Parathyroid adenoma (tissue), 2 donors: ENCODE measurements around the gene GLOD4.
"Not testable (repeated sequence)": the region's sequence is repeated elsewhere in the genome, so short reads cannot be mapped to it uniquely, and the experiment has no call there.

Experiments
- H2AFZ ChIP-seq: fragments of 300-600 bp; sonication (generic); one replicate; pipeline ENCODE4 v1.7.0; 2017; ENCODE audit warnings: antibody characterized with exemption, mild to moderate bottlenecking
- H3K27ac ChIP-seq: fragments of 300-600 bp; sonication (generic); one replicate; pipeline ENCODE4 v1.7.0; 2017
- H3K27me3 ChIP-seq: fragments of 300-600 bp; sonication (generic); one replicate; pipeline ENCODE4 v1.7.0; 2017; ENCODE audit warnings: low read length; ENCODE audit not compliant: control insufficient read depth, insufficient read depth
- H3K36me3 ChIP-seq: fragments of 300-600 bp; sonication (generic); one replicate; pipeline ENCODE4 v1.7.0; 2017; ENCODE audit warnings: low read length; ENCODE audit not compliant: control insufficient read depth, insufficient read depth
- H3K4me1 ChIP-seq: fragments of 300-600 bp; sonication (generic); one replicate; pipeline ENCODE4 v1.7.0; 2017; ENCODE audit warnings: control low read depth
- H3K4me2 ChIP-seq: fragments of 300-600 bp; sonication (generic); one replicate; pipeline ENCODE4 v1.7.0; 2017; ENCODE audit warnings: low read length
- H3K4me3 ChIP-seq: fragments of 300-600 bp; sonication (generic); one replicate; pipeline ENCODE4 v1.7.0; 2017; ENCODE audit warnings: low read depth, low read length
- H3K79me2 ChIP-seq: fragments of 300-600 bp; sonication (generic); one replicate; pipeline ENCODE4 v1.7.0; 2017; ENCODE audit warnings: control low read depth
- H3K9ac ChIP-seq: fragments of 300-600 bp; sonication (generic); one replicate; pipeline ENCODE4 v1.7.0; 2017; ENCODE audit warnings: mild to moderate bottlenecking
- H3K9me3 ChIP-seq: fragments of 300-600 bp; sonication (generic); one replicate; pipeline ENCODE4 v1.7.0; 2017; ENCODE audit warnings: low read length; ENCODE audit not compliant: control insufficient read depth
- CTCF ChIP-seq: fragments of 300-600 bp; sonication (generic); IDR thresholded peaks from one replicate; pipeline ENCODE4 v1.7.0; 2017; ENCODE audit warnings: antibody characterized with exemption, mild to moderate bottlenecking
- donor health status: primary hyperparathyroidism.

The GLOD4 gene

GRCh38 chr17:781805-782731 is at the start of gene GLOD4, which contains the start of gene MRM3:
TSS of gene GLOD4 (minus strand) at chr17:782280. CDS start at chr17:782255, 25 bp downstream.
TSS of gene MRM3 (plus strand) at chr17:782353. CDS start at chr17:782379, 26 bp downstream.
- Histone ChIP-seq H3K27ac (peak within 1 kb of the TSS; percentile 53), H3K9me3 (no peaks in the 10 kb centered on the region), H3K9ac (peak within 1 kb of the TSS; percentile 17), H3K27me3 (no peaks in the 10 kb centered on the region), H3K79me2 (peaks cover 14% of the 10 kb centered on the region), H3K36me3 (no peaks in the 10 kb centered on the region), H3K4me3 (peak within 1 kb of the TSS; percentile 75), H3K4me2 (peak within 1 kb of the TSS; percentile 91), H3K4me1 (peaks cover 6% of the 10 kb centered on the region), H2AFZ (peak within 1 kb of the TSS; percentile 83)
- peak; percentile 22 for TF ChIP-seq CTCF

DNA sequence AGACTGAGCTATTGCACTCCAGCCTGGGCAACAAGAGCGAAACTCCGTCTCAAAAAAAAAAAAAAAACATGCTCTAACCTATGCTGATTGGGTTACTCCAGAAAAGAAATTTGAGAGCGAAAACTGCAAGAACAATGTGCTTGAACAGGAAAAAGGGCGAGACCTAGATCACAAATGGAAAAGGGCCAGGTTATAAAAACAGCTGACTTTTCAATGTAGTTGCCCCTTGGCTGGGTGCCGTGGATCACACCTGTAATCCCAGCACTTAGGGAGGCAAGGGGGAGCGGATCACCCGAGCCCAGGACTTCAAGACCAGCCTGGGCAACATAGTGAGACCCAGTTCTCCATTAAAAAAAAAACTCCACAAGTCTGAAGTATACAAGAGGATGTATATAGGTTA is 48.9 kb upstream of the GLOD4 start:
- no peak overlapping the region for H3K4me3 ChIP-seq
- no peak overlapping the region for H3K4me2 ChIP-seq
- H3K4me1 ChIP-seq: no peaks in the 10 kb centered on the region
- no peak overlapping the region for H2AFZ ChIP-seq
- H3K79me2 ChIP-seq: no peaks in the 10 kb centered on the region
- H3K9ac ChIP-seq: no peak overlapping the region
- no peaks in the 10 kb centered on the region for H3K27me3 ChIP-seq
- no peaks in the 10 kb centered on the region for H3K36me3 ChIP-seq
- no peaks in the 10 kb centered on the region for H3K9me3 ChIP-seq
- TF ChIP-seq CTCF: no peak
- H3K27ac ChIP-seq: no peak overlapping the region

DNA sequence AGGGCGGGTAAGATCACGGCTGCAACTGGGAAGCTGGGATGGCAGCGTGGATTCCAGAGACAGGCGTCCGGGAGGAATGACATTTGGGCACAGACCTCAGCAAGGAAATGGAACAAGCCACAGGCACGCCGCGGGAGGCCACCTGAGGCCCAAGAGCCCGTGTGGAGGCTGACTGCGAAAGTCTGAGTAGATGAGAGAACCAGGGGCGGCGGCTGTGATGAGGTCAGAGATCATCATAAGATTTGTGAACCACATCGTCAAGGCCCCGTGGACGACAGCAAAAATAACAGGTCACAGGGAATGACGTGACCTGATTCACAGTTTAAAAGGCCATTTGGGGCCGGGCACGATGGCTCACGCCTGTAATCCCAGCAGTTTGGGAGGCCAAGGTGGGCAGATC is 48.3 kb upstream of the GLOD4 start:
- H3K4me3 ChIP-seq: no peak overlapping the region
- no peaks in the 10 kb centered on the region for H3K27me3 ChIP-seq
- H3K4me1 ChIP-seq: no peaks in the 10 kb centered on the region
- H3K79me2 ChIP-seq: no peaks in the 10 kb centered on the region
- H3K36me3 ChIP-seq: no peaks in the 10 kb centered on the region
- no peak for TF ChIP-seq CTCF
- no peak overlapping the region for H3K9ac ChIP-seq
- H3K4me2 ChIP-seq: no peak overlapping the region
- H3K9me3 ChIP-seq: no peaks in the 10 kb centered on the region
- no peak overlapping the region for H2AFZ ChIP-seq
- H3K27ac ChIP-seq: no peak overlapping the region

- not testable (repeated sequence) for H3K36me3 ChIP-seq, H3K27ac ChIP-seq, H3K27me3 ChIP-seq, H3K4me2 ChIP-seq, H3K4me1 ChIP-seq, H3K4me3 ChIP-seq, H2AFZ ChIP-seq, H3K9me3 ChIP-seq, H3K9ac ChIP-seq, H3K79me2 ChIP-seq
These were observed 47.5 kb upstream of the GLOD4 start for GRCh38 chr17:829614-830013.

GRCh38 chr17:828761-829160 is 46.7 kb upstream of the GLOD4 start:
- Histone ChIP-seq H3K4me2 (no peak overlapping the region), H3K36me3 (no peaks in the 10 kb centered on the region), H3K4me3 (no peak overlapping the region), H3K4me1 (no peaks in the 10 kb centered on the region), H3K9ac (no peak overlapping the region), H3K79me2 (no peaks in the 10 kb centered on the region), H3K9me3 (no peaks in the 10 kb centered on the region), H2AFZ (no peak overlapping the region), H3K27ac (no peak overlapping the region), H3K27me3 (no peaks in the 10 kb centered on the region)
- no peak for TF ChIP-seq CTCF
